GM23338 (cell line): ENCODE results near the gene AKNA. TPM values are rescaled to one million over a fixed set of nuclear protein-coding genes. Genes with fewer than 3 reads are reported as not detected.

Experiments used
- ATAC-seq: fragments of 200-7000 bp; cut with Tn5 transposase; 3 replicates; pipeline ENCODE4 v1.9.1; 2020
- DNase-seq: peaks from one replicate; pipeline ENCODE4 v3.0.0-alpha.2; 2015; ENCODE audit warnings: low spot score
- H2AFZ ChIP-seq: fragments of 200-600 bp; sonication (generic); 2 replicates; pipeline ENCODE4 v1.8.0; 2016; ENCODE audit warnings: antibody characterized with exemption, mild to moderate bottlenecking, moderate library complexity
- H3F3A ChIP-seq: fragments of 200-600 bp; sonication (generic); replicated peaks from 2 replicates; pipeline ENCODE4 v1.8.0; 2017; ENCODE audit warnings: antibody characterized with exemption, mixed run types, low read depth
- H3K27ac ChIP-seq: fragments of 200-600 bp; sonication (generic); 2 replicates; pipeline ENCODE4 v1.6.1; 2016; ENCODE audit warnings: low read depth
- H3K27me3 ChIP-seq: fragments of 200-600 bp; sonication (generic); 2 replicates; pipeline ENCODE4 v1.8.0; 2016; ENCODE audit warnings: mild to moderate bottlenecking, mixed run types, moderate library complexity; ENCODE audit not compliant: insufficient read depth
- H3K36me3 ChIP-seq: fragments of 200-600 bp; sonication (generic); 2 replicates; pipeline ENCODE4 v1.8.0; 2016; ENCODE audit warnings: mild to moderate bottlenecking; ENCODE audit not compliant: insufficient read depth
- H3K4me1 ChIP-seq: fragments of 200-600 bp; sonication (generic); 2 replicates; pipeline ENCODE4 v1.8.0; 2016; ENCODE audit warnings: mild to moderate bottlenecking, moderate library complexity; ENCODE audit not compliant: insufficient read depth
- H3K4me2 ChIP-seq: fragments of 200-600 bp; sonication (generic); 2 replicates; pipeline ENCODE4 v1.7.1; 2017; ENCODE audit warnings: mixed run types
- H3K4me3 ChIP-seq: fragments of 200-600 bp; sonication (generic); 2 replicates; pipeline ENCODE4 v1.6.1; 2016; ENCODE audit warnings: mixed run types
- H3K79me2 ChIP-seq: fragments of 200-600 bp; sonication (generic); replicated peaks from 2 replicates; pipeline ENCODE4 v1.8.0; 2017; ENCODE audit warnings: mild to moderate bottlenecking; ENCODE audit not compliant: insufficient read depth
- H3K9me2 ChIP-seq: fragments of 200-600 bp; sonication (generic); 2 replicates; pipeline ENCODE4 v1.8.0; 2017; ENCODE audit not compliant: insufficient read depth
- H4K20me1 ChIP-seq: fragments of 200-600 bp; sonication (generic); replicated peaks from 2 replicates; pipeline ENCODE4 v1.8.0; 2017; ENCODE audit warnings: mild to moderate bottlenecking; ENCODE audit not compliant: insufficient read depth
- H3K27ac Mint-ChIP-seq: 2 replicates; pipeline ENCODE4 v1.8.0; 2020; ENCODE audit warnings: inconsistent platforms, mild to moderate bottlenecking, moderate library complexity, mixed read lengths
- H3K27me3 Mint-ChIP-seq: 3 replicates; pipeline ENCODE4 v1.8.0; 2022; ENCODE audit warnings: low read depth, mild to moderate bottlenecking, moderate library complexity, mixed read lengths, inconsistent platforms; ENCODE audit not compliant: insufficient read depth, poor library complexity
- H3K36me3 Mint-ChIP-seq: 3 replicates; pipeline ENCODE4 v1.8.0; 2021; ENCODE audit warnings: low read depth, mild to moderate bottlenecking, inconsistent platforms, moderate library complexity, mixed read lengths
- H3K4me1 Mint-ChIP-seq: 3 replicates; pipeline ENCODE4 v1.8.0; 2020; ENCODE audit warnings: mild to moderate bottlenecking, inconsistent platforms, mixed read lengths
- H3K4me3 Mint-ChIP-seq: 3 replicates; pipeline ENCODE4 v1.8.0; 2021; ENCODE audit warnings: moderate library complexity, mild to moderate bottlenecking, inconsistent platforms, mixed read lengths
- H3K9me3 Mint-ChIP-seq: 3 replicates; pipeline ENCODE4 v1.8.0; 2020; ENCODE audit warnings: moderate library complexity, mild to moderate bottlenecking, inconsistent platforms, mixed read lengths
- CREB1 ChIP-seq: fragments of 250-450 bp; sonication (Bioruptor Pico); IDR thresholded peaks from 2 replicates; pipeline ENCODE4 v1.5.0; 2020; ENCODE audit warnings: low read depth, mild to moderate bottlenecking, moderate library complexity
- EZH2 ChIP-seq: fragments of 200-600 bp; sonication (generic); IDR thresholded peaks from one replicate; pipeline ENCODE4 v1.8.0; 2017; ENCODE audit warnings: antibody characterized with exemption, mild to moderate bottlenecking, low read depth; ENCODE audit not compliant: unreplicated experiment
- EZH2phosphoT487 ChIP-seq: fragments of 200-600 bp; sonication (generic); IDR thresholded peaks from one replicate; pipeline ENCODE4 v1.8.1; 2018; ENCODE audit warnings: antibody characterized with exemption; ENCODE audit not compliant: unreplicated experiment
- JUNB ChIP-seq: IDR thresholded peaks from one replicate; pipeline ENCODE4 v1.6.1; 2016; ENCODE audit warnings: antibody characterized with exemption; ENCODE audit not compliant: unreplicated experiment
- NANOG ChIP-seq: IDR thresholded peaks from 2 replicates; pipeline ENCODE4 v1.6.1; 2016; ENCODE audit warnings: antibody characterized with exemption, borderline replicate concordance
- POLR2AphosphoS5 ChIP-seq: IDR thresholded peaks from 2 replicates; pipeline ENCODE4 v1.6.1; 2016; ENCODE audit warnings: antibody characterized with exemption, low read depth
- STAT1 ChIP-seq: IDR thresholded peaks from one replicate; pipeline ENCODE4 v1.6.1; 2016; ENCODE audit warnings: antibody characterized with exemption; ENCODE audit not compliant: unreplicated experiment
- ZNF114 ChIP-seq: fragments of 250-450 bp; sonication (Bioruptor Pico); IDR thresholded peaks from 2 replicates; pipeline ENCODE4 v1.5.0; 2020; ENCODE audit warnings: mild to moderate bottlenecking, moderate library complexity
- ZNF331 ChIP-seq: fragments of 250-450 bp; sonication (Bioruptor Pico); IDR thresholded peaks from 2 replicates; pipeline ENCODE4 v1.5.0; 2020; ENCODE audit warnings: low read depth, mild to moderate bottlenecking, moderate library complexity
- polyA plus RNA-seq: library from polyadenylated mRNA; unstranded; fragments of >200 nt; fragmentation: Nextera tagmentation; extraction: Ambion mirVana; gene quantifications from 2 replicates; pipeline ENCODE4 v1.2.1, GENCODE V29; 2016
- total RNA-seq: library from RNA; depleted of rRNA; stranded (reverse); fragments of >200 nt; shearing (Covaris generic); gene quantifications from 2 replicates; pipeline ENCODE4 v1.2.3, GENCODE V29; 2014
- TF ChIP-seq, protein P1 (sequence below): IDR thresholded peaks from 2 replicates; pipeline ENCODE4 v1.6.1; 2016; ENCODE audit warnings: antibody characterized with exemption
- TF ChIP-seq, protein P2 (sequence below): fragments of 250-450 bp; sonication (Bioruptor Pico); IDR thresholded peaks from 2 replicates; pipeline ENCODE4 v1.5.0; 2020; ENCODE audit warnings: mild to moderate bottlenecking, moderate library complexity
- TF ChIP-seq, protein P3 (sequence below), 2 experiments: fragments of 200-600 bp in 1 of 2; sonication (generic) in 1 of 2; conservative IDR thresholded peaks; 2 replicates each; pipeline versions ENCODE4 v1.5.1 to v1.6.1; 2016 to 2017; ENCODE audit warnings: antibody characterized with exemption in 2 of 2, low read depth in 2 of 2, mild to moderate bottlenecking in 2 of 2, moderate library complexity in 1 of 2
- TF ChIP-seq, protein P4 (sequence below): IDR thresholded peaks from one replicate; pipeline ENCODE4 v1.6.1; 2018; ENCODE audit warnings: antibody characterized with exemption; ENCODE audit not compliant: unreplicated experiment

The AKNA gene
- total and polyA plus RNA-seq, 2 experiments from 2014 or later: 9.0 to 28.1 TPM

DNA sequence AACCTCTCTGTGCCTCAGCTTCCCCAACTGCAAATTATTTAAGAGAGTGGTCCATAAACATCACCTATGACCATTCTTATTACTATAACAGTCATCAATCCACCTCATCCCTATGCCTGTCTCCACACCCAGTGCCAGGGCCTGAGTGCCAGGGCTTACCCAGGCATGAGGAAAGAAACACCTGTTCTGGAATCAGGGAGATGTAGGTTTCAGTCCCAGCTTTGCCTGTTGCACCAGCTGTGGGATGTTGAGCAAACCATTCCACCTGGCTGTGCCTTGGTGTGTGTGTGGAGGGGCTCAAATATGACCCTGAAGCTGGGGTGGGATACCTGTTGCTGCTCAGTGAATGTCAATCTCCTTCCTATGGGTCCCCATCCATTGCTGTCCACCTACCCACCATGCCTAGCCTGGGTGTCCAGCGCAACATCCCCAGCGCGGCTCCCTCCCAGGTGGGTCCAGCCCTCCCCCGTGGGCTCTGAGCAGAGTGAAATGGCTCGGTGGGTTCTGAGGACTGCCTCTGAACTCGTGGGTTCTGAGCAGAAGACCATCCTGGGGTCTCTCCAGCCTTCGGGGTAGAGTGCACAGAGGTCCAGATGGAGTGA lies 16.3 kb downstream of the AKNA start:
- Histone ChIP-seq H3F3A (peaks cover 12% of the 10 kb centered on the region; the same call in 1 of the 2 replicates), H3K9me2 (0 out of 2 replicates have a peak, but pooled peaks cover 6% of the 10 kb centered on the region), H3K27me3 (no peaks in the 10 kb centered on the region), H4K20me1 (no peaks in the 10 kb centered on the region), H3K4me2 (peak overlapping the region; percentile 75; the same call in 1 of the 2 replicates), H3K4me1 (peaks cover 52% of the 10 kb centered on the region), H2AFZ (no peak overlapping the region), H3K4me3 (peak overlapping the region; percentile 50; the same call in 1 of the 2 replicates), H3K36me3 (no peaks in the 10 kb centered on the region), H3K27ac (no peak overlapping the region), H3K79me2 (peaks cover 4% of the 10 kb centered on the region; the same call in 1 of the 2 replicates)
- H3K36me3 Mint-ChIP-seq: peaks cover 50% of the 10 kb centered on the region
- H3K27me3 Mint-ChIP-seq: peaks cover 5% of the 10 kb centered on the region
- peak overlapping the region; percentile 97 for H3K27ac Mint-ChIP-seq
- no peaks in the 10 kb centered on the region for H3K9me3 Mint-ChIP-seq
- DNase-seq: no peak
- no peak for ATAC-seq
- no peak for TF ChIP-seq JUNB
- TF ChIP-seq CREB1 (CRISPR knock-in tag): no peak
- no peak for TF ChIP-seq POLR2AphosphoS5
- no peak for TF ChIP-seq EZH2phosphoT487
- no peak for TF ChIP-seq NANOG
- TF ChIP-seq, protein P1, sequence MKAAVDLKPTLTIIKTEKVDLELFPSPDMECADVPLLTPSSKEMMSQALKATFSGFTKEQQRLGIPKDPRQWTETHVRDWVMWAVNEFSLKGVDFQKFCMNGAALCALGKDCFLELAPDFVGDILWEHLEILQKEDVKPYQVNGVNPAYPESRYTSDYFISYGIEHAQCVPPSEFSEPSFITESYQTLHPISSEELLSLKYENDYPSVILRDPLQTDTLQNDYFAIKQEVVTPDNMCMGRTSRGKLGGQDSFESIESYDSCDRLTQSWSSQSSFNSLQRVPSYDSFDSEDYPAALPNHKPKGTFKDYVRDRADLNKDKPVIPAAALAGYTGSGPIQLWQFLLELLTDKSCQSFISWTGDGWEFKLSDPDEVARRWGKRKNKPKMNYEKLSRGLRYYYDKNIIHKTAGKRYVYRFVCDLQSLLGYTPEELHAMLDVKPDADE: no peak
- TF ChIP-seq, protein P2, sequence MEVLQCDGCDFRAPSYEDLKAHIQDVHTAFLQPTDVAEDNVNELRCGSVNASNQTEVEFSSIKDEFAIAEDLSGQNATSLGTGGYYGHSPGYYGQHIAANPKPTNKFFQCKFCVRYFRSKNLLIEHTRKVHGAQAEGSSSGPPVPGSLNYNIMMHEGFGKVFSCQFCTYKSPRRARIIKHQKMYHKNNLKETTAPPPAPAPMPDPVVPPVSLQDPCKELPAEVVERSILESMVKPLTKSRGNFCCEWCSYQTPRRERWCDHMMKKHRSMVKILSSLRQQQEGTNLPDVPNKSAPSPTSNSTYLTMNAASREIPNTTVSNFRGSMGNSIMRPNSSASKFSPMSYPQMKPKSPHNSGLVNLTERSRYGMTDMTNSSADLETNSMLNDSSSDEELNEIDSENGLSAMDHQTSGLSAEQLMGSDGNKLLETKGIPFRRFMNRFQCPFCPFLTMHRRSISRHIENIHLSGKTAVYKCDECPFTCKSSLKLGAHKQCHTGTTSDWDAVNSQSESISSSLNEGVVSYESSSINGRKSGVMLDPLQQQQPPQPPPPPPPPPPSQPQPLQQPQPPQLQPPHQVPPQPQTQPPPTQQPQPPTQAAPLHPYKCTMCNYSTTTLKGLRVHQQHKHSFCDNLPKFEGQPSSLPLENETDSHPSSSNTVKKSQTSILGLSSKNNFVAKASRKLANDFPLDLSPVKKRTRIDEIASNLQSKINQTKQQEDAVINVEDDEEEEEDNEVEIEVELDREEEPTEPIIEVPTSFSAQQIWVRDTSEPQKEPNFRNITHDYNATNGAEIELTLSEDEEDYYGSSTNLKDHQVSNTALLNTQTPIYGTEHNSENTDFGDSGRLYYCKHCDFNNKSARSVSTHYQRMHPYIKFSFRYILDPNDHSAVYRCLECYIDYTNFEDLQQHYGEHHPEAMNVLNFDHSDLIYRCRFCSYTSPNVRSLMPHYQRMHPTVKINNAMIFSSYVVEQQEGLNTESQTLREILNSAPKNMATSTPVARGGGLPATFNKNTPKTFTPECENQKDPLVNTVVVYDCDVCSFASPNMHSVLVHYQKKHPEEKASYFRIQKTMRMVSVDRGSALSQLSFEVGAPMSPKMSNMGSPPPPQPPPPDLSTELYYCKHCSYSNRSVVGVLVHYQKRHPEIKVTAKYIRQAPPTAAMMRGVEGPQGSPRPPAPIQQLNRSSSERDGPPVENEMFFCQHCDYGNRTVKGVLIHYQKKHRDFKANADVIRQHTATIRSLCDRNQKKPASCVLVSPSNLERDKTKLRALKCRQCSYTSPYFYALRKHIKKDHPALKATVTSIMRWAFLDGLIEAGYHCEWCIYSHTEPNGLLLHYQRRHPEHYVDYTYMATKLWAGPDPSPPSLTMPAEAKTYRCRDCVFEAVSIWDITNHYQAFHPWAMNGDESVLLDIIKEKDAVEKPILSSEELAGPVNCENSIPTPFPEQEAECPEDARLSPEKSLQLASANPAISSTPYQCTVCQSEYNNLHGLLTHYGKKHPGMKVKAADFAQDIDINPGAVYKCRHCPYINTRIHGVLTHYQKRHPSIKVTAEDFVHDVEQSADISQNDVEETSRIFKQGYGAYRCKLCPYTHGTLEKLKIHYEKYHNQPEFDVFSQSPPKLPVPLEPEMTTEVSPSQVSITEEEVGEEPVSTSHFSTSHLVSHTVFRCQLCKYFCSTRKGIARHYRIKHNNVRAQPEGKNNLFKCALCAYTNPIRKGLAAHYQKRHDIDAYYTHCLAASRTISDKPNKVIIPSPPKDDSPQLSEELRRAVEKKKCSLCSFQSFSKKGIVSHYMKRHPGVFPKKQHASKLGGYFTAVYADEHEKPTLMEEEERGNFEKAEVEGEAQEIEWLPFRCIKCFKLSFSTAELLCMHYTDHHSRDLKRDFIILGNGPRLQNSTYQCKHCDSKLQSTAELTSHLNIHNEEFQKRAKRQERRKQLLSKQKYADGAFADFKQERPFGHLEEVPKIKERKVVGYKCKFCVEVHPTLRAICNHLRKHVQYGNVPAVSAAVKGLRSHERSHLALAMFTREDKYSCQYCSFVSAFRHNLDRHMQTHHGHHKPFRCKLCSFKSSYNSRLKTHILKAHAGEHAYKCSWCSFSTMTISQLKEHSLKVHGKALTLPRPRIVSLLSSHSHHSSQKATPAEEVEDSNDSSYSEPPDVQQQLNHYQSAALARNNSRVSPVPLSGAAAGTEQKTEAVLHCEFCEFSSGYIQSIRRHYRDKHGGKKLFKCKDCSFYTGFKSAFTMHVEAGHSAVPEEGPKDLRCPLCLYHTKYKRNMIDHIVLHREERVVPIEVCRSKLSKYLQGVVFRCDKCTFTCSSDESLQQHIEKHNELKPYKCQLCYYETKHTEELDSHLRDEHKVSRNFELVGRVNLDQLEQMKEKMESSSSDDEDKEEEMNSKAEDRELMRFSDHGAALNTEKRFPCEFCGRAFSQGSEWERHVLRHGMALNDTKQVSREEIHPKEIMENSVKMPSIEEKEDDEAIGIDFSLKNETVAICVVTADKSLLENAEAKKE (CRISPR knock-in tag): no peak
- no peak for TF ChIP-seq STAT1
- no peak for TF ChIP-seq ZNF331 (CRISPR knock-in tag)
- TF ChIP-seq EZH2: no peak
- no peak for TF ChIP-seq ZNF114
- TF ChIP-seq, protein P3, sequence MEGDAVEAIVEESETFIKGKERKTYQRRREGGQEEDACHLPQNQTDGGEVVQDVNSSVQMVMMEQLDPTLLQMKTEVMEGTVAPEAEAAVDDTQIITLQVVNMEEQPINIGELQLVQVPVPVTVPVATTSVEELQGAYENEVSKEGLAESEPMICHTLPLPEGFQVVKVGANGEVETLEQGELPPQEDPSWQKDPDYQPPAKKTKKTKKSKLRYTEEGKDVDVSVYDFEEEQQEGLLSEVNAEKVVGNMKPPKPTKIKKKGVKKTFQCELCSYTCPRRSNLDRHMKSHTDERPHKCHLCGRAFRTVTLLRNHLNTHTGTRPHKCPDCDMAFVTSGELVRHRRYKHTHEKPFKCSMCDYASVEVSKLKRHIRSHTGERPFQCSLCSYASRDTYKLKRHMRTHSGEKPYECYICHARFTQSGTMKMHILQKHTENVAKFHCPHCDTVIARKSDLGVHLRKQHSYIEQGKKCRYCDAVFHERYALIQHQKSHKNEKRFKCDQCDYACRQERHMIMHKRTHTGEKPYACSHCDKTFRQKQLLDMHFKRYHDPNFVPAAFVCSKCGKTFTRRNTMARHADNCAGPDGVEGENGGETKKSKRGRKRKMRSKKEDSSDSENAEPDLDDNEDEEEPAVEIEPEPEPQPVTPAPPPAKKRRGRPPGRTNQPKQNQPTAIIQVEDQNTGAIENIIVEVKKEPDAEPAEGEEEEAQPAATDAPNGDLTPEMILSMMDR (conservative IDR thresholded peaks at IDR 0.05; ENCODE audit: low read depth in 2 of 2): no peak
- TF ChIP-seq, protein P4, sequence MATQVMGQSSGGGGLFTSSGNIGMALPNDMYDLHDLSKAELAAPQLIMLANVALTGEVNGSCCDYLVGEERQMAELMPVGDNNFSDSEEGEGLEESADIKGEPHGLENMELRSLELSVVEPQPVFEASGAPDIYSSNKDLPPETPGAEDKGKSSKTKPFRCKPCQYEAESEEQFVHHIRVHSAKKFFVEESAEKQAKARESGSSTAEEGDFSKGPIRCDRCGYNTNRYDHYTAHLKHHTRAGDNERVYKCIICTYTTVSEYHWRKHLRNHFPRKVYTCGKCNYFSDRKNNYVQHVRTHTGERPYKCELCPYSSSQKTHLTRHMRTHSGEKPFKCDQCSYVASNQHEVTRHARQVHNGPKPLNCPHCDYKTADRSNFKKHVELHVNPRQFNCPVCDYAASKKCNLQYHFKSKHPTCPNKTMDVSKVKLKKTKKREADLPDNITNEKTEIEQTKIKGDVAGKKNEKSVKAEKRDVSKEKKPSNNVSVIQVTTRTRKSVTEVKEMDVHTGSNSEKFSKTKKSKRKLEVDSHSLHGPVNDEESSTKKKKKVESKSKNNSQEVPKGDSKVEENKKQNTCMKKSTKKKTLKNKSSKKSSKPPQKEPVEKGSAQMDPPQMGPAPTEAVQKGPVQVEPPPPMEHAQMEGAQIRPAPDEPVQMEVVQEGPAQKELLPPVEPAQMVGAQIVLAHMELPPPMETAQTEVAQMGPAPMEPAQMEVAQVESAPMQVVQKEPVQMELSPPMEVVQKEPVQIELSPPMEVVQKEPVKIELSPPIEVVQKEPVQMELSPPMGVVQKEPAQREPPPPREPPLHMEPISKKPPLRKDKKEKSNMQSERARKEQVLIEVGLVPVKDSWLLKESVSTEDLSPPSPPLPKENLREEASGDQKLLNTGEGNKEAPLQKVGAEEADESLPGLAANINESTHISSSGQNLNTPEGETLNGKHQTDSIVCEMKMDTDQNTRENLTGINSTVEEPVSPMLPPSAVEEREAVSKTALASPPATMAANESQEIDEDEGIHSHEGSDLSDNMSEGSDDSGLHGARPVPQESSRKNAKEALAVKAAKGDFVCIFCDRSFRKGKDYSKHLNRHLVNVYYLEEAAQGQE: no peak
- peaks cover 48% of the 10 kb centered on the region for H3K4me1 Mint-ChIP-seq
- peak overlapping the region; percentile 10; the same call in 1 of the 3 replicates for H3K4me3 Mint-ChIP-seq
